HG02678 (cell line): Measurements from ENCODE around the gene PDGFA.

ENCODE experiments used
- ATAC-seq: cut with Tn5 transposase; IDR thresholded peaks from one replicate; pipeline ENCODE4 v1.9.1; 2021; ENCODE audit warnings: mild to moderate bottlenecking, moderate library complexity; ENCODE audit not compliant: unreplicated experiment

Gene PDGFA

DNA sequence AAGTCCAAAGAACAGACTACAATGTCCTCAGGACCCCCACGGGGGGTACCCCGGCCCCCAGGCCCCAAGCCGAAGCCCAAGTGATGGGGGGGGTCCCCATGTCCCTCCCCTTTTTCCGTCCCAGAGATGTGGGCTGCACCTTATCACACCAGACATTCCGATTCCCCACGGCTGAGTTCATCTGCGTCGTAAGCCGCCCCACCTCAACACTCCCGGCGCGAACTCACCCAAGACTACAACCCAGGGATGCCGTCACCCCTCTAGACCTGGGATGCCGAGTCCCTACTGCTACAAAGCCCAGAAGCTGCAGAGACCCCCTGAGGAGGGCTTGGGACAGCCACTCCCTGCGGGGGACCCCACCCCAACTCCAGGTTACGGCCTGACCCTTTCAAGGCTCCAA, 14.5 kb downstream of the PDGFA start:
- ATAC-seq = no peak

DNA sequence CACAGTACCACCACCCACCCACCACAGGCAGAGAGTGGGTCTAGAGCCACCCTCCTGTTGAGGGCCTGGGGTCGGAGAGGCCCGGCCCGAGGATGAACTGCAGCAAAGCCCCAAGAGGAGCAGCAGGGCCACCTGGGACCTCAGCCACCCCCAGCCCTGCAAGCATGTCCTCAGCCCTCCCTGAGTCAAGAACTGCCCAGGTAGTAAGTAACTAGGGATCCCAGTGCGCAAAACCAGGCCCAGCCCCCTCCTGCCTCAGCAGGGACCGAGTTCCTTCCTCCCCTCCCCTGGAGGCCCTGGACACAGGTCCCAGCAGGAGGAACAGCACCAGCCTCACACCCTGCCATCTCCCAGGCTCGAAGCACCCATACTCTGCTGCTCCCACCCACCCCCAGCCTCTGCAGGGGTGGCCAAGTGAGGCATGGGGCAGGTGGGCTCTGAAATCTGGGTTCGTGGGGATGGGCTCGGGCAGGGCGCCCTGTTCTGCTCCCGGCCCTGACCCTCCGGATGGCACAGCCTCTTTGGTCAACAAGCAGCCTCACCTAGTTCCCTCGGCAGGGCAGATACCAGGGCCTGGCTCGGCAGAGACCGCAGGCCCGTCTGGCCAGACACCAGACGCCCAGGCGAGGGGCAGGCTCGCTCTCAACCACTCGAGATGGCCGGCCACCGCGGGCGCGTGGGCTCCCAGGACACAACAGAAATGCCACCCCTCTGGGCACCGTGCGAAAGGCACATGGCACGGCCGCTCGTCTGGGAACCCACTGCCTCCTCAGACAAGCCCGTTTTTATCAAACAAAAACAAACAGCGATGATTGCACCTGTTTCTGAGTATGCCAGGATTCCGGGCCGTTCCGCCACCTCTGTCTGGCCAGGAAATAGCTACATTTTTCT, 15.2 kb downstream of the PDGFA start:
- ATAC-seq = no peak

DNA sequence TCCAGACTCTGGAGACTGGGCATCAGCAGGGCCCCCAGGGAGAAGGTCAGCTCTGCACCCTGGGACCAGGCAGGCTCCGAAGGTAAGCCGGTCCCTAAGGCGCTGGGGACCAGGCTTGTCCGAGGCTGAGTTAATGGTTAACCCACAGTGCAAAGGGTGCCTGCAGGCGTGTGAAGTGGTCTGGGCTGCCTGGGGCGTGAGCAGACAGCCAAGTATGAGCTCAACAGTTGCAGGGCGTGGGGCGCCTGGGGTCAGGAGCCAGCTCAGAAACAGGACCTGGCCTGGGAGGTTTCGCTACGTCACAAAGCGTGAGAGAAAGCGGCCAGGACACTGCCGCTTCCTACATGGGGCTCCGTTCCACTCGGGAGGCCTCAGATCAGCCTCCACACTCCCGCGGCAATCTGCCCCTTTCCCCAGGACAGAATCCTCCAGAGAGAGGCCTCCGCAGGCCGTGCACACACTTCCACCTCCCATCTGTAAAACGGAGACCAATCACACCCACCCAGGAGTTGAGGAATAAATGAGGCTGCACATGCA, 16.0 kb downstream of the PDGFA start:
- no peak for ATAC-seq

DNA sequence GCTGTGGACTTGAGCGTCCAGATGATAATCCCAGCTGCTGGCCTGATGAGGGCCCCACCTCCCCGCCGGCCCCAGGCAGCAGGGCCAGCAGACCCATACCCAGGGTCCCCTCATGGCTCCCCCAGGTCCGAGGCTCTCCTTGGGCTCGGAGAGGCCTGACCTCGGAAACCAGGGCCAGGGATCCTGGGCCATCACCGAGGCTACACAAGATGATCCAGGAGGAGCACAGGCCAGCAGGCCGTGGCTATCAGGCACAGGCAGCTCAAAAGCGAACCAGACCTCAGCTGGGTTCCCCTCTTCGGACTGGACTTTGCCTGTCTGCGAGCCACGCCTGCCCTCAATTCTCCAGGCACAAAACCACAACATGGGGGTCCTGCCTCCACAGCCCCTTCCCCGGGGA, 17.4 kb downstream of the PDGFA start:
- ATAC-seq = no peak

DNA sequence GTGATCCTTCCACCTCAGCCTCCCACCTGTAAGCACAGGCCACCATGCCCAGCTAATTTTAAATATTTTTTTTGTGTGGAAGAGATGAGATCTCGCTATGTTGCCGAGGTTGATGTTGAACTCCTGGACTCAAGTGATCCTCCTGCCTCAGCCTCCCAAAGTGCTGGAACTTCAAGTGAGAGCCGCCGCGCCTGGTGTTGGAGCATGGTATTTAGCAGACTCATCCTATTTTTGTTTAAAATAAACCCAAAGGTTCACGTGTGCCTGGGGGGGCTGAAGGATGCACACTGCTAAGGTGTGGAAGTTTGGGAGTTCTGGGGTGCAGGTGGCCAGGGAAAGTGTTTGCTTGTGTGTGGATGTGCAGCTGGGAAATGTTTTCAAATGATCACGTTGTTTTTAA, 18.1 kb downstream of the PDGFA start:
- ATAC-seq = no peak

DNA sequence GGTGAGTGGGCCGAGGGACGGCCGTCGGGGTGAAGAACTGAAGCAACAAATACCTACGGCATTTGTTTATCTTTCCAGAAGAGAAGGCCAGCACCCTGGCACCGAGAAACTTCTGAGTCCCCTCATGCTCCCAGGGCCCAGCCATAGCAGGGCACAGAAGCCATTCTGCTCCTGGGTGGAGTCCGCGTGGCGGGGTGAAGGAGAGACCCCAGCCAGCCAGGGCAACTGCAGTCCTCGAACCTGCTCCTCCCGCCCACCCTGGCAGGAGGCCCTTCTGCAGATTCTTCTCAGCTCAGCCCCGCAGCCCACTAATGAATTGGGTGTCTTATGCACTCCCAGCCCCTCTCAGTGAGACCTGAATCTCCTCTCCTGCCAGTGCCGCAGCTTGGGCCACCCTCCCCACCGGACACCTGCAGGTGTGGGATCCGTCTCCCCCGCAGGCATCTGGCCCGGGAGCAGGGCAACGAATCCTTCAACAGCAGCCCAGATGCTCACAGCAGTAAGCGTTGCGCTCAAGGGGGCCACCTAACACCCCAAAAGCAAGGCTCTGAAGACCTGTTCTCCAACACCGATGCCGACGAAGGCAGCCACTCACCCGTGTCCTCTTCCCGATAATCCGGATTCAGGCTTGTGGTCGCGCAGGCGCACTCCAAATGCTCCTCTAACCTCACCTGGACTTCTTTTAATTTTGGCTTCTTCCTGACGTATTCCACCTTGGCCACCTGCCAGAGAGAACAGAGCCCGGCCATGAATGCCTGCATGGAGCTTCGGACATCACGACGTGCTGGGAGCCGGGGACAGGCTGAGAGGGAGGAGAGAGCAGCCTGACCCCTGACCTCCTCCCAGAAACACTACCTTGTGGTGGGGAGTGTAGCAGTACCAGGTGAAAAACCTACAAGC, 18.9 kb downstream of the PDGFA start:
- ATAC-seq = no peak

DNA sequence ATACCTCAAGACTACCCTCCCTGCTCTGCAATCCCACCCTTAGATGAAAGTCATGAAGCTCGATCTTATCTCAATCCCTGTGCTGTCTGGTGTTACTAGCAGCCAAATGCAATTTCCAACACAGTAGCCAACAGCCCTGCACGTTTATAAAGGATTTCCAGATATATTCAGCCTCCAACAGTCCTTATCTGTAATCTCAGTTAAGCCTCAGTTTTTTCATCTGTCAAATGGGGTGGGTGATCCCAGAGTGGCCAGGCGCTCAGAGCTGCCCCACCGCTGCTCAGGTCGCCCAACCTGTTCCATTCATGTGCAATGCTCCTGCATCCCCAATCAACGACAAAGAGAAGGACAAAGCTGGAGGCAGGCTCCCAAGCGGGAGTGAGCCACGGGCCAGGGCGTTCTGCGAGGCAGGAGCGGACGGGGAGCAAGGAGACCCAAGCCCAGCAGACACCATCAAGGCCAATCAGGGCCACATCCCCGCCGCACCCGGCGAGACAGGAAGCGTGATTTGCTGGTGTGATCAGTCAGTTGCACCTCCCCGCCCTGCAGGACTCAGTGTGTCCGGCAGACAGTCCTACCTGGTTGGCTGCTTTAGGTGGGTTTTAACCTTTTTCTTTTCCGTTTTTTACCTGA, 19.7 kb downstream of the PDGFA start:
- ATAC-seq = no peak

DNA sequence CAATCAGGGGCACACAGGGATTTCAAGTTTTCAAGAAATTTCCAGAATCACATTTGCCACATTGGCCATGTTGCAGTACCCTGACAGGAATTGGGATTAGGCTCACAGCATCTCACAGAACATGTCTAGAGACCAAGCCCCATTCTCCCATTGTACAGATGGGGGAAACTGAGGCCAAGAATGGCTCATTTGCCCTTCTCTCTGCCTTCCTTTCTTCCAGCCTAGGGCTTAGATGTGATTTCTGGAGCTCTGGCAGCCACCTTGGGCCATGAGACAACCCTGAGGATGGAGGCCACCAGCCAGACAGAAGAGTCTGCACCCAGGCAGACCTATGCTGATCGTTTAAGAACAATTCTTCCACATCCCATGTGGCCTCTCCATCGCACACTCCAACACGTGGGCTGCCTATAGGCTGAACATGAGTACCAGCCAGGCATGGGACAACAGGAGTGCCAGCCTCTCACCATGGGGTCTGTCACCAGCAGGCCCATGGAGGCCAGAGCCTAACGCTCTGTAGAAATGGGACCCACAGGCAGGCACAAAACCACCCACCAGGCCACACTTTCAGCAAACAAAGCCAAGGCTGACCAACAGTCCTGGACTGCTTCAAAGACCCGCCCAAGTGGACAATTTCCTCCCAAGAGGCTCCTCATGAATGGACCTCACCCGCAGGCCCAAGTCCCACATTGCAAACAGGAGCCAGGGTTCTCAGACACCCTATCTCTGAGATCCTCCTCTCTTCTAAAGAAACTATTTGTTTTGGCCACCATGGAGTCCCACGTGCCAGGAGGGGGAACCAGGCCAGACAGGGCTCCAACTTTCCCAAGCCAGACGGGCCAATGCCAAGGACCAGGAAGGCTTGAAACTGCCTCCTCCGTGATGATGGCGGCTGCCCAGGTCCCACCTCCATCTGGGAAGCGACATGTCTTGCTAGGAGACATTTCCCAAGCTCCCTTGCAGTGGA, 20.7 kb downstream of the PDGFA start:
- no peak for ATAC-seq

DNA sequence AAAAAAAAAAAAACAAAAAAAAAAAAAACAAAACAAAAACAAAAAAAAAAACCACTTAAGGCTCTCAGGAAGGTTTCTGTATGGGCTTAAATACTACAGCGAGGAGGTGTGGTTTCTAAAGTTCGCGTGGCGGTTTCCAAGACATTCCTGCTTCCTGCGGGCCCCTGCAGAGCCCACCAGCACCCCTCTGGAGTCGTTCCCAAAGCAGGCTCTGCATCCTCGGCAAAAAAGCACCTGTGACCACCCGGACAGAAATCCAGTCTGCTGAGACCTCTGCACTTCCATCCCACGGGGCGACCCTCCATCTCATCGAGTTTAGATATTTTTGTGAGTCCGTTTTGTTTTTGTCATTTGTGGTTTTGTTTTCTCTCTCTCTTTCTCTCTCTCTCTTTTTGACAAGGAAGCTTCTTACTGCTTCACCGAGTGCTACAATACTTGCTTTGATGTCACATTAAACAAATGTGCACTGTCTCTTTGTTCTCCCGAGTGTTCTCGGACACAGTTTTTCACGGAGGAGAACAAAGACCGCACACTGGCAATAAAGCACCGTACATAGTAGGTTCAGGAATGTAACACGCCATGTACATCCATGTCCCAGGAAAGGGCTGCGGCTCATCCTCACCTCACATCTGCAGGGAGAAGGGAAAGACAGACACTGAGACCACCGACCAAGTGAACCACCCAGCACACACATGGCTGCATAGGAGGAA, 21.5 kb downstream of the PDGFA start:
- no peak for ATAC-seq

DNA sequence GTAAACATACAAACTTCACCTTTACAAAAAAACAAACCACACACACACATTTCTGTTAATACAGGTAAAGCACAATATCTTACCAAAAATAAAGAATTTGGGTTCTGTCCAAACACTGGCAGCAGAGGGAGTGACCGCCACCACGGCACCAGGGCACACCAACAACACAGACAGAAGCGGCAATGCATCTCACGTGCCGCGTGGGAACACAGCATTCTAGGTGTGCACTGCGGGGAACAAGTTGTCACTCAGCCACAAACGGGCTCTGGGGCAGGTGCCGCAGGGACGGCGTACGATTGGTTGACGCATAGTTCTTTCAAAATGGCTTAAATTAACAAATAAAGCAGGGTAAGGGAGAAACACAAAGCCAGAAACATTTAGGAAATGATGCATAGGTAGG, 22.3 kb downstream of the PDGFA start:
- no peak for ATAC-seq

DNA sequence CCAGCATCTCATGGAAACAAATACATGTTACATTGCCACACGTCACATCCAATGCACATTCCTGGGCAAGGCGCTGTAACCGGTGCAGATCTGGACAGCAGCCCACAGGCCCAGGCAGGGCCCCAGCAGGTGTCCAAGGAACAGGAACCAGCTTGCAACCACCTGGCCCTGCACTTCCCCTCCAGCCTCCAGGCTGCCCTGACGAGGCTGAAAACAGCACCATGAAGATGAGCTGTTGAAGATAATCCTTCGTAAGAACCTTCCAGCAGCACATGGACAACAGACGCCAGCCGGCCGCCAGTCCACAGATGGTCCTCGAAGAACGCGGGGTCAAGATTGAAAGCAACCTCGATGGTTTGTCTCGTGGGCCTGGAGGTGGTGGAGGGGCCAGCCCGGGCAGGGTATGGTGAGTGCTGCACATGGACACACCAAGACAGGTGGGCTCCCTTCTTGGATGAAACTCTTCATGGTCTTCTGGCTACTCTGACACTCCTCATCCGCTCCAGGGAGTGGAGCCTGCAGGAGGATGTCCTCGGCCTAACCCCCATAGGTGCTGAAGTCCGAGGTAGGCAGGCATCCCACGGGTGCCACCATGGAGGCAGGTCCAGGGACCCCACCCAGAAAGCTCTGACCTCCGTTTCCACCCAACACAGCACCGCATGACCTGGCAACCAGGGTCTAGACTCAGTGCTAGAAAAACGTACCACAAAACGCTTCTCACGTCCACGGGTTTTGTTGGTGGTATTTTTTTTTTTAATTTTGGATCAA, 22.9 kb downstream of the PDGFA start:
- no peak for ATAC-seq

DNA sequence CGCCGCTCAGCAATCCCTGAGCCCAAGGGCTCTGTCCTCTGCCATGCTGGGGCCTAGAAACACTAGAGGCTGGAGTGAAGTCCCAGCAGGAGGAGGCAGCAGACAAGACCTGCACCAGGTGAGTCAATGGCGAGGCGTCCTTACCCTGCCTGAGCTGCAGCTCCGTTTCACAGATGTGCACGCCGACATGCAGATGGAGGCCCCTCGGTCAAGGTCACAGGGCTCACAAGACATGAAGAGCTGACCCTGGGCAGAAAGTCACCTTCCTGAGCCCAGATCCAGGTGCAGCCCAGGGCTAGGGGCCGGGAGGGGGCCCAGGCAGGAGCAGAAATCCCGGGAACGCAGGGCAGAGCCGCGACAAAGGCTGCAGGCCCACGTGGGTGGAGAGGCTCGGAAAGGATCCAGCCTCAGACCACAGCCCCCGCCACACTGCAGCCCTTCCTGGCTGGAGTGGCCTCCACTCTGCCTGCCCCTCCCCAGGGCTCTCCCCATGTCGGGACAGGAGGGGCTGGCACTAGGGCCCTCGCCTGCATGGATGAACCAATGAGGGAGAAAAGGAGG, 23.8 kb downstream of the PDGFA start:
- no peak for ATAC-seq

DNA sequence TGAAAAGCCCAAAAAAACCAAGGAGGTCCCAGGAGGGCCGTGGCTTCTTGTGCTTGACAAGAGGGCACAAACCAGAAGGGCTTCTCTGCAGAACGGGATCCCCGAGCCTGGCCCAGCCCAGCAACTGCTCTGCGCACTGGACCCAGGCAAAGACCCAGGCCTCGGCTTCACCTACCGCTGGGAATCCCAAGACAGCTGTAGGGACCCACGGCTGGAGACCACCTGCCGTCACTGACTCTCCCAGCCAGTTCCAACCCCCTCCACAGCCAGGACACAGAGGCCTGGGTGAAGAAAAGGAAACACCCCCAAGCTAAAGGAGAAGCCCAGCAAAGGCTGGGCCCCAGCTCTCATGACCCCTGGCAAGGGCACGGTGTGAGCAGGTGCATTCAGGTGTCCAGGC, 24.3 kb downstream of the PDGFA start:
- no peak for ATAC-seq

DNA sequence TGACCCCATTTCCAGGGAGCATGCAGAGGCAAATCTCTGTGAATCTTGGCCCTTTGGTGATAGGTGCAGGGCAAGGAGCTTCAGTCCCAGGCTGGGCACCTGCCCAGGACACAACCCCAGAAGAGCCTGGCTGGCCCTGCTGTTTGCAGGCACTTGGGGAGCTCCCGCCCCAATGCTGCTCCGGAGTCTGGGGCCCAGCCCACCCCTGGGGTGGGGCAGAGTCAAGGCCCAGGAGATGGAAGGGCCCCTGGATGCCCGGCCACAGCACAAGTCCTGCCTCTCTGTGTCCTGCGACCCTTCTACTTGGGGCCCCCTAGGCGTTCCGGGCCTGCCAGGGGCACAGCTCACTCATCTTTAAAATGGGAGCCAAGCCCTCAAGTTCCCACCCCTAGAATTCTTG, 24.7 kb downstream of the PDGFA start:
- no peak for ATAC-seq

DNA sequence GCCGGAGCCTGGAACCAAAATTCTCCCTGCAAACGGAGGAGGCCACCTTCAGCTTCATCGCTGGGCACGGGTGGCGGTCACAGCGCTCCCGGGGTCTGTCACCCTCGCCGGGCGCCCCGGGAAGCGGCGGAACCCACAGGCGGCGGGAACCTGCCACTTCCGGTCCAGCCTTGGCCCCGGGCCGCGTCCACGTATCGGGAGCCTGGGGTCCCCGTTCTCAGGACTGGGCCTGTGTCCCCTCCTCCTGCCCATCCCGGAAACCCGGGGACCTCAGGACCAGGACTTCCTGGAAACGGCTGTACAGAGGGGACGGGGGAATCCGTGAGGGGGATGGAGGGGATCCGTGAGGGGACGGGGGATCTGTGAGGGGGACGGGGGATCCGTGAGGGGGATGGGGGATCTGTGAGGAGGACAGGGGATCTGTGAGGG, 25.4 kb downstream of the PDGFA start:
- no peak for ATAC-seq

DNA sequence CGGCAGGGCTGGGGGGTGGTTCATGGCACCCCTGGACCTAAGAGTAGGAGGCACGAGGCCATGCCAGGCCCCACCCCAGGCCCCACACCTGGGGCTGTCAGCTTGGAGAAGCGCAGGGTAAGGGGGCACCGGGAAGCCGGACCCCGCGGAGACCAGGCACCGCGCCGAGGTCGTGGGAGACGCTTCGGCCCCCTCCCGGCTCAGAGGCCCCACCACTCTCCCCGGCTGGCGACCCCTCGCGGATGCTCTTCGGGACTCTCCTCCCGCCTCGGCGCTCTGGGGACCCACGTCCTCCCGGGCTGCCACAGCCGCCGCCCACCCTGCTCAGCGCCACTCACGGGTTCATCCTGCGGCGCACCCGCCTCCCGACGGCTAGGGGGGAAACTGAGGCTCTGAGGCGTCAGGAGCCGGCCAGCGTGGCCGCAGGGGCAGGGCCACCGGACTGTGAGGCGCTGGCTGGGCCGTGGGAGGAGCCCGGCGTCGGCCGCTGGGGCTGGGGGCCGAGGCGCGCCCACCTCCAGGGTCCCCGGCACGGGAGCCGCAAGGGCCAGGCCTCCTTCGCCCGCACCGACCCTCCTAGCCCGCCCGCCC, 25.9 kb downstream of the PDGFA start:
- ATAC-seq = no peak

DNA sequence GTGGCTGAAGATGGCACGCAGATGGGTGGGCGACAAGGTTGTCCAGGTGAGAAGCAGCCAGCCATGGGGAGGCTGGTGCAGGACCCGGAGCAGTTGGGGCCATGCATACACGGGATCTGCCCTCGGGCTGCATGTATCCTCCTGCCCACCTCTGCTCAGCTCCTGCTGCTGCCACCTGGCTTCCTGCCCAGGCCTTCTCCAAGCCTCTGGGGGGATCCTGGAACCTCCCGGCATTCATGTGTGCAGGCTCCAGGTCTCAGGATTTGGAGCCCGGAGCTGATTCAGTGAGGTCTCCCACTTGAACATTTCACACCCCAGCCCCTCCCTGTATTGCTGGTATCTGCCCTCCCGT, 27.0 kb downstream of the PDGFA start:
- no peak for ATAC-seq
